Activated B cell treated with CpG ODN at 0.5 μM for 24 hours (primary cell): Measurements from ENCODE around the gene AURKAIP1. TPM values are rescaled to one million over a fixed set of nuclear protein-coding genes. Genes with fewer than 3 reads are reported as not detected.

ENCODE experiments used
- ATAC-seq: fragments of 200-7000 bp; cut with Tn5 transposase; one replicate; pipeline ENCODE4 v1.10.0; 2021; ENCODE audit warnings: low read depth, mild to moderate bottlenecking, moderate library complexity
- CTCF ChIA-PET: fragments of 350-600 bp; sonication (Branson Sonifier 250); formaldehyde crosslinking; loops from one replicate; lab custom pipeline; 2021; ENCODE audit warnings: antibody characterized with exemption; lab: Charles Lee
- POLR2A ChIA-PET: fragments of 350-600 bp; sonication (Branson Sonifier 250); formaldehyde crosslinking; loops from one replicate; lab custom pipeline; 2021; ENCODE audit warnings: antibody characterized with exemption; lab: Charles Lee
- DNase-seq: peaks from one replicate; pipeline ENCODE4 v3.0.0; 2022
- H3K27ac Mint-ChIP-seq: one replicate; pipeline ENCODE4 v1.8.0; 2020; ENCODE audit warnings: mixed read lengths
- H3K27me3 Mint-ChIP-seq: one replicate; pipeline ENCODE4 v1.8.0; 2021; ENCODE audit warnings: mixed read lengths
- H3K36me3 Mint-ChIP-seq: one replicate; pipeline ENCODE4 v1.8.0; 2021; ENCODE audit warnings: low read depth, mixed read lengths
- H3K4me1 Mint-ChIP-seq: one replicate; pipeline ENCODE4 v1.8.0; 2021; ENCODE audit warnings: mixed read lengths
- H3K4me3 Mint-ChIP-seq: one replicate; pipeline ENCODE4 v1.8.0; 2020; ENCODE audit warnings: mild to moderate bottlenecking, mixed read lengths
- H3K9me3 Mint-ChIP-seq: one replicate; pipeline ENCODE4 v1.8.0; 2020; ENCODE audit warnings: mixed read lengths
- intact Hi-C: fragments of 100-400 bp; cut with micrococcal nuclease; formaldehyde crosslinking; loops from one replicate; pipeline ENCODE4 v1.15.1; 2024
- total RNA-seq: library from RNA; stranded (reverse); gene quantifications from 2 replicates; pipeline ENCODE4 v1.2.3, GENCODE V29; 2022
- TF ChIP-seq, protein P1 (sequence below): fragments of 200-600 bp; IDR thresholded peaks from one replicate; pipeline ENCODE4 v1.8.0; 2022; ENCODE audit warnings: antibody characterized with exemption, mild to moderate bottlenecking

The AURKAIP1 gene
- total RNA-seq, 1 donor from 2014 or later, result 91.5 TPM

DNA sequence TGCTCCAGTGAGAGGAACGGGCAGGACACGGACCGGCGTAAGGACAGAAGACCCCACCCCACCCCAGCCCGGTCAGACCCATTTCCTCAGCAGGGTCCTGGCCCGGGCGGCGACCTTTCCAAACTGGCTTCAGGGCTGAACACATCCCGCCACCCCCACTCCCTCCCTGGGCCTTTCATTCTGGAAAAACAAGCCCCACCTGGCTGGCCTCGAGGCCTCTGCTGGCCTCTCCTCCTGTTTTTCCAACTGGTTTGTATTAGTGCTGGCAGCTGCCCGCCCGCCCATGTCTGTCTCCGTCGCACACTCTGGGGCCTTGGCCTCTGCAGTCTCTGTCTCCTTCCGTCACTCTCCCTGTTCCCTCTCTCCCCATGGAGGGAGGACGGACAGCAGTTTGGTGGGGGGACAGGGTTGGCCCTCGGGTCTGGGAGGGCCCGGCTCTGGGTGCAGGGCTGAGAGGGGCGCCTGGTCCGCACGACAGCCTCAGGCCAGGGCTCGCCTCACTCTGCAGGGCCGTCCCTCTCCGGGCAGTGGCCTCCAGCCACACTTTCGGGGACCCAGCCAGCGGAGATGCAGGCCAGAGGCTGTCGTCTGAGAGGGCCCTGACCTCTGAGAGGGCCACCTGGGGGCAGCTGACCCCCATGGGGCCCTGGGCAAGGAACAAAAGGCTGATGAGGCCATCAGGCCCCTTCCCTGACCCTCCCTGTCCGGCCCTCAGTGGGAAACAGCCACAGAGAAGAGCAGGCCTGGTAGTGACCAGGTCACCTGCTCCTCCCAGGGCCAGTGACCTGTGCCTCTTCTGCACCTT lies 15.1 kb downstream of the AURKAIP1 start:
- peaks cover 4% of the 10 kb centered on the region for H3K4me1 Mint-ChIP-seq
- DNase-seq, result no peak
- no peak overlapping the region for H3K4me3 Mint-ChIP-seq
- H3K36me3 Mint-ChIP-seq, result no peaks in the 10 kb centered on the region
- no peaks in the 10 kb centered on the region for H3K9me3 Mint-ChIP-seq
- intact Hi-C loops, result no loop called here
- CTCF ChIA-PET, result no interaction called here
- no peak for ATAC-seq
- TF ChIP-seq, protein P1, sequence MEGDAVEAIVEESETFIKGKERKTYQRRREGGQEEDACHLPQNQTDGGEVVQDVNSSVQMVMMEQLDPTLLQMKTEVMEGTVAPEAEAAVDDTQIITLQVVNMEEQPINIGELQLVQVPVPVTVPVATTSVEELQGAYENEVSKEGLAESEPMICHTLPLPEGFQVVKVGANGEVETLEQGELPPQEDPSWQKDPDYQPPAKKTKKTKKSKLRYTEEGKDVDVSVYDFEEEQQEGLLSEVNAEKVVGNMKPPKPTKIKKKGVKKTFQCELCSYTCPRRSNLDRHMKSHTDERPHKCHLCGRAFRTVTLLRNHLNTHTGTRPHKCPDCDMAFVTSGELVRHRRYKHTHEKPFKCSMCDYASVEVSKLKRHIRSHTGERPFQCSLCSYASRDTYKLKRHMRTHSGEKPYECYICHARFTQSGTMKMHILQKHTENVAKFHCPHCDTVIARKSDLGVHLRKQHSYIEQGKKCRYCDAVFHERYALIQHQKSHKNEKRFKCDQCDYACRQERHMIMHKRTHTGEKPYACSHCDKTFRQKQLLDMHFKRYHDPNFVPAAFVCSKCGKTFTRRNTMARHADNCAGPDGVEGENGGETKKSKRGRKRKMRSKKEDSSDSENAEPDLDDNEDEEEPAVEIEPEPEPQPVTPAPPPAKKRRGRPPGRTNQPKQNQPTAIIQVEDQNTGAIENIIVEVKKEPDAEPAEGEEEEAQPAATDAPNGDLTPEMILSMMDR, result no peak
- H3K27ac Mint-ChIP-seq, result no peak overlapping the region
- peaks cover 18% of the 10 kb centered on the region for H3K27me3 Mint-ChIP-seq
- POLR2A ChIA-PET, result interaction anchor here (1.1 kb wide), 1 partner anchor 15 kb away, joined by 4 read pairs; the partner anchor contains the start of gene AURKAIP1

DNA sequence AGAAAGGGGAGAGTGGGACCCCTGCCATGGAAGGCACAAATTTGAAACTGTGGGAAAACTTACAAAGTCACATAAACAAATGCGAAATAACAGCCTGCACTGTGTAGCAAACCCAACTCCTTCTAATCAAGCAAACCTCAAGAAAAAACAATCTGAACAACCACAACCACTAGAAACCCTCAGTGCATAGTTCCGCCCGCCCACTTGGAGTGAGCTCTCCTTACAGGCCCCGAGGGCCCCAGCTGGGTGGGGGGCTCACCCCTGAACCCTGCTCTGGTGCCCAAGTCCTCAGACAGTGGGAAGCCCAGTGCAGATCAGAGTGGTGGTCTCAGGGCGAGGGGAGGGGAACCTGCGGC lies 15.7 kb downstream of the AURKAIP1 start:
- TF ChIP-seq, protein P1, result no peak
- Mint-ChIP-seq H3K27ac (peak overlapping the region; percentile 7), H3K27me3 (peaks cover 18% of the 10 kb centered on the region), H3K4me3 (no peak overlapping the region), H3K9me3 (no peaks in the 10 kb centered on the region), H3K36me3 (no peaks in the 10 kb centered on the region), H3K4me1 (peaks cover 4% of the 10 kb centered on the region)
- ATAC-seq, result no peak
- intact Hi-C loops, result no loop called here
- no peak for DNase-seq
- ChIA-PET POLR2A (interaction anchor here (1.1 kb wide), 1 partner anchor 15 kb away, joined by 4 read pairs; the partner anchor contains the start of gene AURKAIP1), CTCF (no interaction called here)

DNA sequence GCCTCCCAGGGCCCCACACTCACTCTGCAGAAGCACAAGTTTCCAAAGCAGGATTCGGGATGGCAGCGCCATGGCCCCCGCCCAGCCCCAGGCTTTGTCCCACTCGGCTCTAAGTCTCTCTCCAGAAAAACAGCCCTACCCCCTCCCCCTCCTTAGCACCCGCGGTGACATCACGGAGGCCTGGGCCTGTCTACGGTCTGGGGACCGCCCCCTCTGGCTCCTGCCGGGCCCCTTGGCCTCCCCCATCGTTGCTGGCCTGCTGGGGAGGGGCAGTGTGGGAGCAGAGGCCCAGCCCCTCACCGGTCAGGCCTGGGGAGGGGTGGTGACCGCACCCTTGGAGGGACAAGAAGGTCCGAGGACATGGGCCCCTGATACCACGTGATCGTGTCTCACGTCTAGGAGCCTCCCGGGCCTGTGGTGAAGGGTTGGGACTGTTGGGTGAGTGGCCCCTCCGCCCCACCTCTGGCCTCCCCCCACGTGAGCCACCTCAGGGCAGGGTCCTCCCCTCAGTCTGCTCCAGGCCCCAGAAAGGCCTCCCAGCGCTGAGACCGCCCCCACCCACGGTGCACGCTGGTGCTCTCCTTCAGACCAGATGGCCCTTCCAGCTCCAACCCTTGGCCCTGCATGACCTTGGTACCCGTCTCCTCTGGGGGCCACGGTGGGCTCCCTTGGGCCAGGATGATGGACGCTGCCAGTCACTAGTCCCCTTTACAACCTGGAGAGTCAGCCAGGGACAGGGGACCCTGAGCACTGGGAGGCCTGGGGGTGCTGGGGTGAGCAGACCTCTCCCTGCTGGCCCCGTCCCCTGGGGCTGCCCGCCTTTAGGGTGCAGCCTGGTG lies 16.4 kb downstream of the AURKAIP1 start, which contains the start of gene MXRA8:
Gene MXRA8 (minus strand): TSS at position 123 of the 839 bp plus-strand sequence. CDS start 51 bp downstream, at position 72.
- peaks cover 20% of the 10 kb centered on the region for H3K27me3 Mint-ChIP-seq
- TF ChIP-seq, protein P1, result no peak

DNA sequence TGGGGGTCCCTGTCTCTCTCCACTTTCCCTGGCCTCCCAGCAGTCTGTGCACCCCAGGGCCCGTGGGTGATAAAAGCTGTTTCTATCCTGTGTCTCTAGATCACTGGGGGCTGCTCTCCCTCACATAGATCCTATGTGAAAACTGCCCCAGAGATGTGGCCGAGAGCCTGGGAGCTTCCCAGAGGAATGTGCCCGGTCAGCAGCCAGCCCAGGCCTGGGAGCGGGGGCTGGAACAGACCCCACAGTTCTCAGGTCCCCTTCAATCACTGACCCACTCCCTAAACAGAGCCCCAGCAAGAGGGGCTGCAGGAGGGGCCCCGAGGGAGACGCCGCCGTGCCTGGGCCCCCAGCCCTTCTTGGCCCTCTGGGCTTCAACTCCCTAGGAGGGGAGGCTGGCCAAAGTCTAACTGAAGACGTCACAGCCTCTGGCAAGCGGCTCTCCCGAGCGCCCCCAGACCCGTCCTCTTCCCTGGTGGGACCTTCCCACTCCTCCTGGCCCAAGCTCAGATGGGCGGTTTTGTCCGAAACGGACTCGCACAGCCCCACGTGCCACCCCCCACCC lies 17.1 kb downstream of the AURKAIP1 start:
- H3K9me3 Mint-ChIP-seq, result no peaks in the 10 kb centered on the region
- peaks cover 10% of the 10 kb centered on the region for H3K4me1 Mint-ChIP-seq
- DNase-seq (no peak), ATAC-seq (no peak)
- H3K27me3 Mint-ChIP-seq, result peaks cover 20% of the 10 kb centered on the region
- H3K4me3 Mint-ChIP-seq, result no peak overlapping the region
- TF ChIP-seq, protein P1, result no peak
- no peak overlapping the region for H3K27ac Mint-ChIP-seq
- intact Hi-C loops, result no loop called here
- ChIA-PET CTCF (interaction anchor here (2.2 kb wide), 1 partner anchor 13 kb away, joined by 4 read pairs; no protein-coding TSS in a partner anchor), POLR2A (no interaction called here)
- no peaks in the 10 kb centered on the region for H3K36me3 Mint-ChIP-seq

More for the DNA sequence above, 16.4 kb downstream of the AURKAIP1 start, which contains the start of gene MXRA8:
- H3K9me3 Mint-ChIP-seq, result no peaks in the 10 kb centered on the region
- H3K36me3 Mint-ChIP-seq, result no peaks in the 10 kb centered on the region
- CTCF ChIA-PET, result no interaction called here
- no peak for DNase-seq
- H3K4me3 Mint-ChIP-seq, result peak within 1 kb of the TSS; percentile 35
- POLR2A ChIA-PET, result interaction anchor here (1.1 kb wide), 1 partner anchor 16 kb away, joined by 4 read pairs; the partner anchor contains the start of gene AURKAIP1
- peak within 1 kb of the TSS; percentile 7 for H3K27ac Mint-ChIP-seq
- intact Hi-C loops, result no loop called here
- peaks cover 6% of the 10 kb centered on the region for H3K4me1 Mint-ChIP-seq
- no peak for ATAC-seq
